Endodermal cell (in vitro differentiated cells): ENCODE measurements around the gene GSTO2. TPM values are rescaled to one million over a fixed set of nuclear protein-coding genes. Genes with fewer than 3 reads are reported as not detected.

Source experiments
- DNase-seq: peaks from one replicate; pipeline ENCODE4 v3.0.0-alpha.2; 2017
- H3K27ac ChIP-seq: 2 replicates; pipeline ENCODE4 v1.5.1; 2013; ENCODE audit warnings: mild to moderate bottlenecking, low read depth, low read length, moderate library complexity
- H3K27me3 ChIP-seq: 2 replicates; pipeline ENCODE4 v1.6.1; 2013; ENCODE audit warnings: mild to moderate bottlenecking, low read length, moderate library complexity; ENCODE audit not compliant: insufficient read depth, control insufficient read depth, poor library complexity, severe bottlenecking
- H3K36me3 ChIP-seq: 2 replicates; pipeline ENCODE4 v1.7.0; 2013; ENCODE audit warnings: mild to moderate bottlenecking, low read length, moderate library complexity; ENCODE audit not compliant: control insufficient read depth, insufficient read depth
- H3K4me1 ChIP-seq: one replicate; pipeline ENCODE4 v1.7.0; 2013; ENCODE audit warnings: low read length; ENCODE audit not compliant: control insufficient read depth, insufficient read depth
- H3K4me3 ChIP-seq: 2 replicates; pipeline ENCODE4 v1.5.1; 2013; ENCODE audit warnings: mild to moderate bottlenecking, low read length, moderate library complexity
- H3K9ac ChIP-seq: 2 replicates; pipeline ENCODE4 v1.6.1; 2013; ENCODE audit warnings: mild to moderate bottlenecking, low read length, moderate library complexity; ENCODE audit not compliant: poor library complexity, severe bottlenecking; ENCODE audit errors: extremely low read depth
- H3K9me3 ChIP-seq: 2 replicates; pipeline ENCODE4 v1.6.1; 2013; ENCODE audit warnings: mild to moderate bottlenecking, low read length, moderate library complexity; ENCODE audit not compliant: control insufficient read depth
- H3K27ac Mint-ChIP-seq: 2 replicates; pipeline ENCODE4 v1.8.0; 2020; ENCODE audit warnings: mixed read lengths
- H3K27me3 Mint-ChIP-seq: 2 replicates; pipeline ENCODE4 v1.8.0; 2021; ENCODE audit warnings: mild to moderate bottlenecking, mixed read lengths; ENCODE audit not compliant: insufficient read depth
- H3K36me3 Mint-ChIP-seq: 2 replicates; pipeline ENCODE4 v1.8.0; 2020; ENCODE audit warnings: low read depth, mixed read lengths
- H3K4me1 Mint-ChIP-seq: 2 replicates; pipeline ENCODE4 v1.8.0; 2020; ENCODE audit warnings: mixed read lengths
- H3K4me3 Mint-ChIP-seq: 2 replicates; pipeline ENCODE4 v1.8.0; 2020; ENCODE audit warnings: mild to moderate bottlenecking, moderate library complexity, mixed read lengths
- H3K9me3 Mint-ChIP-seq: 2 replicates; pipeline ENCODE4 v1.8.0; 2020; ENCODE audit warnings: mild to moderate bottlenecking, mixed read lengths
- CTCF ChIP-seq: fragments of 200-600 bp; sonication (generic); conservative IDR thresholded peaks from 2 replicates; pipeline ENCODE4 v1.5.0; 2021; ENCODE audit warnings: antibody characterized with exemption, mild to moderate bottlenecking
- WGBS, 2 experiments: methylation state at CpG; one replicate each; pipeline versions ENCODE4 v1.1.5 to v1.1.7; 2013; ENCODE audit warnings: missing lambda C conversion rate in 2 of 2, mixed read lengths in 1 of 2; ENCODE audit not compliant: insufficient coverage in 1 of 2, insufficient read length in 1 of 2; 5-methylcytosine and 5-hydroxymethylcytosine counted together
- total RNA-seq, 2 donors: library from RNA; stranded (reverse); fragmentation: NEBNext Ultra II Directional in 1 of 2; extraction: Animal tissue kit (Norgen Biotek cat#: 25700) in 1 of 2; gene quantifications; 2 replicates in 1 of 2; 3 replicates in 1 of 2; pipeline ENCODE4 v1.2.1, GENCODE V29; 2021

Gene GSTO2
- total RNA-seq, 2 donors from 2014 or later, result 17.8 to 18.8 TPM

DNA sequence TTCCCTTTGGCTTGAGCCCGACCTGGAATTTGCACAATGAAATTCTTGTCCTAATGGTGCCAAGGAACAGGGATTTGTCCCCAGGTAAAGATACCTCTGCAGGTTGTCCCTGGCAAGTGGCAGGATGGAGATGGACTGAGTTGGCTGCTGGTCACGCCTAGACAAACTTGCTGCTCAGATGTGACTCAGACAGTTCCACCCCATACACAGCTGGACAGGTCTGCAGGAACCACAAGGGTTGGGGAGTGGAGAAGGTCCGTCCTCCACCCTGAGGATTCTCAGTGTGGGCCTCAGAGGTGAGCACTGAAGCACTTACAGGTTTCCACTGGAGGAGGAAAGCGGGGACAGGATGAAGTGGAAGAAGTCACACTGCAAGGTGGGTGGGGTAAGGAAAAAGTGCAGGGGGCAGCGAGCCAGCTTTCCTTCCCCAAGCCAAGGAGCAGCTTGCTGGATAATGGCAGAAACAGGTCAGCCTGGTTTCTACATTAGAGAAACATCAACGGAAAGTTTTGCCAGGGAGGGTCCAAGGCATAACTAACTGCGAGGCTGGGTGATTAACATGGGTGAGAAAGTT is 48.8 kb downstream of the GSTO2 start:
- DNase-seq, result no peak

GRCh38 chr10:104318326-104318725 is 49.3 kb downstream of the GSTO2 start:
- H3K4me3 Mint-ChIP-seq, result no peak overlapping the region
- peaks cover 18% of the 10 kb centered on the region for H3K36me3 ChIP-seq
- TF ChIP-seq CTCF, result no peak
- DNase-seq, result no peak
- no peak overlapping the region for H3K27ac ChIP-seq
- WGBS, 2 experiments, result 88 to 91% methylated on average over 5 of the region's 5 CpGs
- no peaks in the 10 kb centered on the region for H3K27me3 Mint-ChIP-seq
- peaks cover 19% of the 10 kb centered on the region for H3K36me3 Mint-ChIP-seq
- H3K27me3 ChIP-seq, result no peaks in the 10 kb centered on the region
- H3K4me1 ChIP-seq, result peaks cover 9% of the 10 kb centered on the region
- H3K9me3 Mint-ChIP-seq, result no peaks in the 10 kb centered on the region
- peaks cover 24% of the 10 kb centered on the region for H3K4me1 Mint-ChIP-seq
- H3K9ac ChIP-seq, result no peak overlapping the region
- H3K27ac Mint-ChIP-seq, result no peak overlapping the region
- no peak overlapping the region for H3K4me3 ChIP-seq
- H3K9me3 ChIP-seq, result no peaks in the 10 kb centered on the region

More for the DNA sequence above, 48.8 kb downstream of the GSTO2 start:
- Histone ChIP-seq H3K27ac (no peak overlapping the region), H3K9ac (no peak overlapping the region), H3K9me3 (no peaks in the 10 kb centered on the region), H3K27me3 (no peaks in the 10 kb centered on the region), H3K4me1 (peaks cover 9% of the 10 kb centered on the region), H3K36me3 (peaks cover 23% of the 10 kb centered on the region), H3K4me3 (peak overlapping the region; percentile 23)
- H3K27me3 Mint-ChIP-seq, result no peaks in the 10 kb centered on the region
- 87 to 95% methylated on average over 6 to 7 of the region's 7 CpGs for WGBS, 2 experiments
- H3K4me3 Mint-ChIP-seq, result no peak overlapping the region
- peaks cover 24% of the 10 kb centered on the region for H3K4me1 Mint-ChIP-seq
- H3K27ac Mint-ChIP-seq, result peak overlapping the region; percentile 27
- no peak for TF ChIP-seq CTCF
- H3K36me3 Mint-ChIP-seq, result peaks cover 24% of the 10 kb centered on the region
- H3K9me3 Mint-ChIP-seq, result no peaks in the 10 kb centered on the region

GRCh38 chr10:104318810-104319741 is 50.1 kb downstream of the GSTO2 start:
- DNase-seq, result no peak
- Mint-ChIP-seq H3K27me3 (no peaks in the 10 kb centered on the region), H3K36me3 (peaks cover 13% of the 10 kb centered on the region), H3K27ac (peak overlapping the region; percentile 16), H3K4me1 (peaks cover 29% of the 10 kb centered on the region), H3K9me3 (no peaks in the 10 kb centered on the region), H3K4me3 (no peak overlapping the region)
- Histone ChIP-seq H3K36me3 (peaks cover 11% of the 10 kb centered on the region), H3K9me3 (no peaks in the 10 kb centered on the region), H3K9ac (no peak overlapping the region), H3K4me3 (no peak overlapping the region), H3K4me1 (peaks cover 9% of the 10 kb centered on the region), H3K27ac (peak overlapping the region; percentile 17), H3K27me3 (no peaks in the 10 kb centered on the region)
- WGBS, 2 experiments, result 92 to 94% methylated on average over 12 to 19 of the region's 19 CpGs
- TF ChIP-seq CTCF, result no peak
